Endothelial cell of umbilical vein (primary cell): ENCODE measurements around the gene GTF2IRD1.
"Not testable (repeated sequence)": the region's sequence is repeated elsewhere in the genome, so short reads cannot be mapped to it uniquely, and the experiment has no call there.

Source experiments
- CTCF ChIP-seq, 2 donors: IDR thresholded peaks; 1 replicate in 1 of 2; 2 replicates in 1 of 2; pipeline ENCODE4 v1.5.1; 2011; ENCODE audit warnings: low read length in 2 of 2, mild to moderate bottlenecking in 2 of 2, moderate library complexity in 2 of 2, control low read depth in 1 of 2, inconsistent platforms in 1 of 2, low read depth in 1 of 2; ENCODE audit not compliant: insufficient read depth in 1 of 2; ENCODE audit errors: extremely low read depth in 1 of 2
- EZH2 ChIP-seq: IDR thresholded peaks from 2 replicates; pipeline ENCODE4 v1.6.1; 2012; ENCODE audit warnings: borderline replicate concordance, low read depth, mild to moderate bottlenecking, moderate library complexity, low read length, inconsistent platforms; ENCODE audit not compliant: severe bottlenecking
- FOS ChIP-seq: IDR thresholded peaks from 2 replicates; pipeline ENCODE4 v1.6.1; 2011; ENCODE audit warnings: mild to moderate bottlenecking, low read length, moderate library complexity, borderline replicate concordance; ENCODE audit not compliant: insufficient read depth
- MAX ChIP-seq: IDR thresholded peaks from 2 replicates; pipeline ENCODE4 v1.6.1; 2011; ENCODE audit not compliant: insufficient read depth, insufficient read length

GRCh38 chr7:74411571-74411970 lies 42.1 kb upstream of the GTF2IRD1 start:
- not testable (repeated sequence) for TF ChIP-seq CTCF (IDR thresholded peaks at IDR 0.05; ENCODE audit: extremely low read depth in 1 of 2, insufficient read depth in 1 of 2, low read depth in 1 of 2, low read length in 2 of 2); MAX; EZH2; FOS
